H1 (cell line): ENCODE measurements around the gene CORIN.

Experiments used
- CHD2 ChIP-seq: IDR thresholded peaks from 2 replicates; pipeline ENCODE4 v1.6.1; 2012; ENCODE audit warnings: low read length, improper control_type of control experiment
- CTCF ChIP-seq, 3 experiments: IDR thresholded peaks; 1 replicate in 2 of 3; 2 replicates in 1 of 3; pipeline versions ENCODE4 v1.5.1 to v1.6.1; 2011; ENCODE audit warnings: low read length in 3 of 3, mild to moderate bottlenecking in 3 of 3, inconsistent platforms in 2 of 3, low read depth in 1 of 3, moderate library complexity in 1 of 3; ENCODE audit not compliant: insufficient read depth in 1 of 3; ENCODE audit errors: control extremely low read depth in 1 of 3
- E2F6 ChIP-seq: IDR thresholded peaks from 2 replicates; pipeline ENCODE4 v1.6.1; 2012; ENCODE audit warnings: inconsistent platforms
- JUND ChIP-seq: IDR thresholded peaks from 2 replicates; pipeline ENCODE4 v1.6.1; 2011; ENCODE audit warnings: mild to moderate bottlenecking, improper control_type of control experiment, low read length
- MAX ChIP-seq: IDR thresholded peaks from 2 replicates; pipeline ENCODE4 v1.6.1; 2012; ENCODE audit warnings: inconsistent platforms
- SIX5 ChIP-seq: IDR thresholded peaks from 2 replicates; pipeline ENCODE4 v1.6.1; 2011; ENCODE audit warnings: mild to moderate bottlenecking, low read depth, low read length
- SUZ12 ChIP-seq: fragments of 200-600 bp; sonication (generic); IDR thresholded peaks from 2 replicates; pipeline ENCODE4 v1.6.1; 2012; ENCODE audit warnings: mild to moderate bottlenecking, inconsistent platforms, low read length, moderate library complexity, mixed read lengths
- USF2 ChIP-seq: IDR thresholded peaks from 2 replicates; pipeline ENCODE4 v1.6.1; 2011; ENCODE audit warnings: low read length, improper control_type of control experiment
- ZNF274 ChIP-seq: IDR thresholded peaks from 2 replicates; pipeline ENCODE4 v1.7.0; 2012; ENCODE audit warnings: low read length, borderline replicate concordance; ENCODE audit errors: extremely low read depth

DNA sequence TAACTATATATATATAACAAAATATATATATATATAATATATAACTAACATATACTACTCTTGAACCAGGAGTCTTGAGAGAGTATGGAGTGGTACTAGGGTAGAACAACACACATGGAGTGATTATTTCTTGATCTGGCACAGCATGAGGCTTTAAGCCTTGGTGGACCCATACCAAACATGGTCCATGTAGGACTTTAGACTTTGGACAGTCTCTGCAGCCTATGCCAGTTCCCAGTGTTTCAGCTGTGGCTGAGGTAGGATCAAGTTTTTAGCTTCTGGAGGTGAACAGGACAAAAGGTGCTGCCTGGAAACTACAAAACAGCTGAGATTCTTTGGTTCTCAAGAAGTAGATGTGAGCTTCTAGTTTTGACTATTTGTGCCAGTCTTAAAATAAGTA is 20.6 kb downstream of the CORIN start:
- TF ChIP-seq SUZ12, result no peak
- TF ChIP-seq USF2, result no peak
- TF ChIP-seq CTCF (IDR thresholded peaks at IDR 0.05; ENCODE audit: control extremely low read depth in 1 of 3, insufficient read depth in 1 of 3, low read depth in 1 of 3, low read length in 3 of 3), result no peak
- TF ChIP-seq JUND, result no peak
- no peak for TF ChIP-seq SIX5
- no peak for TF ChIP-seq CHD2
- no peak for TF ChIP-seq ZNF274
- no peak for TF ChIP-seq MAX
- TF ChIP-seq E2F6, result no peak
